Measurements from ENCODE around the gene CRYL1. TPM values are rescaled to one million over a fixed set of nuclear protein-coding genes. Genes with fewer than 3 reads are reported as not detected.

The CRYL1 gene
- total and polyA plus RNA-seq, 2 experiments from 2014 or later = 11.3 to 16.1 TPM

GRCh38 chr13:20378721-20379120 lies 146.9 kb downstream of the CRYL1 start:
- no peak overlapping the region for H3K4me2 ChIP-seq (ENCODE audit: unreplicated experiment)
- H3F3A ChIP-seq (ENCODE audit: insufficient read depth) = no peaks in the 10 kb centered on the region
- H3K27me3 ChIP-seq (replicated peaks; ENCODE audit: insufficient read depth) = no peaks in the 10 kb centered on the region
- no peaks in the 10 kb centered on the region for H3K79me2 ChIP-seq (ENCODE audit: insufficient read depth)
- no peaks in the 10 kb centered on the region for H4K20me1 ChIP-seq (ENCODE audit: insufficient read depth)
- H3K9me2 ChIP-seq (ENCODE audit: insufficient read depth) = no peaks in the 10 kb centered on the region
- in situ Hi-C loops (cut with MboI) = no loop called here
- H3K27ac ChIP-seq = no peak overlapping the region
- H3K4me3 ChIP-seq = no peak overlapping the region
- H3K9me3 ChIP-seq (ENCODE audit: low read depth) = no peaks in the 10 kb centered on the region
- TF ChIP-seq EZH2 (IDR thresholded peaks at IDR 0.05; ENCODE audit: insufficient read depth, poor library complexity, severe bottlenecking) (no peak), EZH2phosphoT487 (IDR thresholded peaks at IDR 0.05; ENCODE audit: insufficient read depth, low read depth) (no peak)
- H2AFZ ChIP-seq = no peak overlapping the region
- no peaks in the 10 kb centered on the region for H3K36me3 ChIP-seq (ENCODE audit: low read depth)
- no peak overlapping the region for H3K9ac ChIP-seq
- no peaks in the 10 kb centered on the region for H3K4me1 ChIP-seq (ENCODE audit: insufficient read depth)
- WGBS, 2 experiments (ENCODE audit: low coverage in 1 of 2, low lambda C conversion rate in 2 of 2, missing lambda C conversion rate in 2 of 2) = 45% methylated on average over 6 of the region's 6 CpGs
- DNase-seq = no peak

- H3K9ac ChIP-seq = no peak overlapping the region
- no peak for DNase-seq
- H4K20me1 ChIP-seq (ENCODE audit: insufficient read depth) = no peaks in the 10 kb centered on the region
- H3K4me3 ChIP-seq = no peak overlapping the region
- no peaks in the 10 kb centered on the region for H3F3A ChIP-seq (ENCODE audit: insufficient read depth)
- H3K9me2 ChIP-seq (ENCODE audit: insufficient read depth) = no peaks in the 10 kb centered on the region
- H3K27ac ChIP-seq = no peak overlapping the region
- no peaks in the 10 kb centered on the region for H3K4me1 ChIP-seq (ENCODE audit: insufficient read depth)
- H3K36me3 ChIP-seq (ENCODE audit: low read depth) = no peaks in the 10 kb centered on the region
- no peak overlapping the region for H2AFZ ChIP-seq
- H3K79me2 ChIP-seq (ENCODE audit: insufficient read depth) = no peaks in the 10 kb centered on the region
- no peak for TF ChIP-seq EZH2 (IDR thresholded peaks at IDR 0.05; ENCODE audit: insufficient read depth, poor library complexity, severe bottlenecking)
- TF ChIP-seq EZH2phosphoT487 (IDR thresholded peaks at IDR 0.05; ENCODE audit: insufficient read depth, low read depth) = no peak
- in situ Hi-C loops (cut with MboI) = no loop called here
- H3K4me2 ChIP-seq (ENCODE audit: unreplicated experiment) = no peak overlapping the region
- 85 to 89% methylated on average over 6 of the region's 6 CpGs for WGBS, 2 experiments (ENCODE audit: low coverage in 1 of 2, low lambda C conversion rate in 2 of 2, missing lambda C conversion rate in 2 of 2)
- H3K27me3 ChIP-seq (replicated peaks; ENCODE audit: insufficient read depth) = peaks cover 2% of the 10 kb centered on the region; the same call in 1 of the 2 replicates
- H3K9me3 ChIP-seq (ENCODE audit: low read depth) = no peaks in the 10 kb centered on the region
Observed at GRCh38 chr13:20377720-20378119, 147.9 kb downstream of the CRYL1 start.

DNA sequence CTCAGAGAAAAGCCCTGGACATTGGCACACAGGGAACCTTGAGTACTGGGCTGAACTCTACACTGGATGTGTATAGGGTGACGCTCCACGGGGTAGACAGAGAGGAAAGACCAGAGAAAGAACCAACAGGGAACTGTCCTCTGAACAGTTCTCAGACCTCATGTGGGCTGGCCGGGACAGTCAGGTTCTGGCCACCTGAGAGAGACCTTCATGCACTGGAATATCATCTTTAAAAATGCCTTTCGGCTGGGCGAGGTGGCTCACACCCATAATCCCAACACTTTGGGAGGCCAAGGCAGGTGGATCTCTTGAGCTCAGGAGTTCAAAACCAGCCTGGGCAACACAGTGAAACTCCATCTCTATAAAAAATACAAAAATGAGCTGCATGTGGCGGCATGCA lies 149.8 kb downstream of the CRYL1 start:
- Histone ChIP-seq H3K9me3 (ENCODE audit: low read depth) (no peaks in the 10 kb centered on the region), H3K79me2 (ENCODE audit: insufficient read depth) (no peaks in the 10 kb centered on the region), H3F3A (ENCODE audit: insufficient read depth) (no peaks in the 10 kb centered on the region), H3K4me1 (ENCODE audit: insufficient read depth) (no peaks in the 10 kb centered on the region), H2AFZ (no peak overlapping the region), H4K20me1 (ENCODE audit: insufficient read depth) (no peaks in the 10 kb centered on the region), H3K27me3 (replicated peaks; ENCODE audit: insufficient read depth) (peaks cover 12% of the 10 kb centered on the region), H3K9ac (no peak overlapping the region), H3K36me3 (ENCODE audit: low read depth) (no peaks in the 10 kb centered on the region), H3K4me3 (no peak overlapping the region), H3K4me2 (ENCODE audit: unreplicated experiment) (no peak overlapping the region), H3K9me2 (ENCODE audit: insufficient read depth) (no peaks in the 10 kb centered on the region), H3K27ac (no peak overlapping the region)
- in situ Hi-C loops (cut with MboI) = no loop called here
- DNase-seq = no peak
- no peak for TF ChIP-seq EZH2 (IDR thresholded peaks at IDR 0.05; ENCODE audit: insufficient read depth, poor library complexity, severe bottlenecking)
- no peak for TF ChIP-seq EZH2phosphoT487 (IDR thresholded peaks at IDR 0.05; ENCODE audit: insufficient read depth, low read depth)
- WGBS, 2 experiments (ENCODE audit: low coverage in 1 of 2, low lambda C conversion rate in 2 of 2, missing lambda C conversion rate in 2 of 2) = 70 to 73% methylated on average over 6 of the region's 6 CpGs

DNA sequence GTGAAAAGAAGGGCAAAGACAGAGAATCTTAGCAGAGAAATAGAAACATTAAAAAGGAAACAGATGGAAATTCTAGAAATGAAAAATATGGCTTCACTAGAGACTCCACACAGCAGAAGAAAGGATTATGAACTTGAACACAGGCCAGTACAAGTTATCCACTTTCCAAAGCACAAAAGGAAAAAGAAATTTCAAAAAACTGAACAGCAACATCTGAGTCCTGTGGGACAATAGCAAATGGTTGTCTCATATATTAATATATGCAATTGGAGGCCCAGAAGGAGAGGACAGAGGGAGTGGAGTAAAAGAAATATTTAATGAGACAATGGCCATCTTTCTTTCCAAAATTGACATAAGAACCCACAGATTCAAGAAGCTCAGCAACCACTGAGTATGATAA lies 151.8 kb downstream of the CRYL1 start:
- Histone ChIP-seq H3K4me2 (ENCODE audit: unreplicated experiment) (no peak overlapping the region), H4K20me1 (ENCODE audit: insufficient read depth) (no peaks in the 10 kb centered on the region), H3K27me3 (replicated peaks; ENCODE audit: insufficient read depth) (peaks cover 12% of the 10 kb centered on the region), H3K27ac (no peak overlapping the region), H3K79me2 (ENCODE audit: insufficient read depth) (no peaks in the 10 kb centered on the region), H3K9ac (no peak overlapping the region), H3K9me3 (ENCODE audit: low read depth) (no peaks in the 10 kb centered on the region), H3K4me1 (ENCODE audit: insufficient read depth) (no peaks in the 10 kb centered on the region), H3K9me2 (ENCODE audit: insufficient read depth) (no peaks in the 10 kb centered on the region), H3F3A (ENCODE audit: insufficient read depth) (no peaks in the 10 kb centered on the region), H2AFZ (no peak overlapping the region), H3K36me3 (ENCODE audit: low read depth) (no peaks in the 10 kb centered on the region), H3K4me3 (no peak overlapping the region)
- TF ChIP-seq EZH2phosphoT487 (IDR thresholded peaks at IDR 0.05; ENCODE audit: insufficient read depth, low read depth) = no peak
- TF ChIP-seq EZH2 (IDR thresholded peaks at IDR 0.05; ENCODE audit: insufficient read depth, poor library complexity, severe bottlenecking) = no peak
- in situ Hi-C loops (cut with MboI) = no loop called here
- no peak for DNase-seq

DNA sequence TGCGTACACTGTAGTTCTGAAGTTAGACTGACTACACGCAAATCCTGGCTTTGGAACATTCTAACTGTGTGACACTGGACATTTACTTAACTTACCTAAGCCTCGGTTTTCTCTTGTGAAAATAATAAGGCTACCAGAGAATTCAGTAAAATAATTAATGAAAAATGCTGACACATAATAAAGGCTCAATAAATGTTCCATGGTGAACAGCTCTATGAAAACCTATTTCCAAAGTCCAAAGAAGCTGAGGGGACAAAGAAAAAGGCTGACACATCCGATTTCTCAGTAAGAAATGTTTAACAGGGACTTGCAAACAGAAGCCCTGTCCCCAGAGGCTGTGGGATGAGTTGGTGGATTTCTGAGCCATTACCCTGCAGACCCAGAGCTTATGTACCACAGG lies 153.8 kb downstream of the CRYL1 start:
- Histone ChIP-seq H2AFZ (no peak overlapping the region), H3K4me1 (ENCODE audit: insufficient read depth) (no peaks in the 10 kb centered on the region), H3K9ac (no peak overlapping the region), H4K20me1 (ENCODE audit: insufficient read depth) (no peaks in the 10 kb centered on the region), H3K9me3 (ENCODE audit: low read depth) (no peaks in the 10 kb centered on the region), H3K27me3 (replicated peaks; ENCODE audit: insufficient read depth) (peaks cover 12% of the 10 kb centered on the region), H3K4me3 (no peak overlapping the region), H3K79me2 (ENCODE audit: insufficient read depth) (no peaks in the 10 kb centered on the region), H3K9me2 (ENCODE audit: insufficient read depth) (no peaks in the 10 kb centered on the region), H3K27ac (no peak overlapping the region), H3K36me3 (ENCODE audit: low read depth) (no peaks in the 10 kb centered on the region), H3F3A (ENCODE audit: insufficient read depth) (no peaks in the 10 kb centered on the region), H3K4me2 (ENCODE audit: unreplicated experiment) (no peak overlapping the region)
- DNase-seq = no peak
- TF ChIP-seq EZH2phosphoT487 (IDR thresholded peaks at IDR 0.05; ENCODE audit: insufficient read depth, low read depth) (no peak), EZH2 (IDR thresholded peaks at IDR 0.05; ENCODE audit: insufficient read depth, poor library complexity, severe bottlenecking) (no peak)
- in situ Hi-C loops (cut with MboI) = no loop called here
- WGBS, 2 experiments (ENCODE audit: low coverage in 1 of 2, low lambda C conversion rate in 2 of 2, missing lambda C conversion rate in 2 of 2) = 51 to 52% methylated on average over 4 of the region's 4 CpGs

All from GM23248 (cell line).